ENCODE measurements around the gene EXOC1L. TPM values are rescaled to one million over a fixed set of nuclear protein-coding genes. Genes with fewer than 3 reads are reported as not detected.

The EXOC1L gene
- polyA plus RNA-seq, 1 donor (not counting 4 experiments of a cell fraction or from before 2014, with no cell fraction given), result not detected

DNA sequence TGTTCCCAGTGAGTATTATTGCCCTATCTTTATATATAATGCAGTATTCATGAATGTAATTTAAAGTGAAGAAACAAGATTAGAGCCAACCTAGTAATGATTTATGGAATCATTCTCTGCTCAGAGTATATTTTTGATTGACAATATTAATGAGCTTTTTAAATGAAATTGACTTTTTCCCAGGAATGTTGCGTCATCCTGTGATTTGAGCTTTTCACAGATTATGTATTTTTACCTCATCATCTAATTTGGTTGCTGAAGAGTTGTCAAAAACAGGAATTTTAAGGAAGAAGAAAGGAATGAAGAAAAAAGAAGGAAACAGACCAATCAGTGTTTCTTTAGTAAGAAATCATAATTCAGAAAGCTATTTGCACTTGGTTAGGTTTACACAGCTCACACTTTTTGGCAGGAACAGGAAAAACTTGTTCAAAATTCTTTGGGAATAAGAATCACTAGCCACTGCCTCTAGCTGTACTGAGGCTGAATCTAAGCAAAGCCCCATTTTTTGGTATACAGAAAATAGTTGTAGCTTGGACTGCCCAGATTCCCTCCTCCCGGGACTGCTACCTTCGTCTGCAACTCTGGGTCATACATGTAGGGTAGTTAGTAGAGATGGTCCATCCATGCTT, 61.2 kb downstream of the EXOC1L start:
- no peak for TF ChIP-seq EZH2 (IDR thresholded peaks at IDR 0.05; ENCODE audit: low read length)
- TF ChIP-seq, protein P1, sequence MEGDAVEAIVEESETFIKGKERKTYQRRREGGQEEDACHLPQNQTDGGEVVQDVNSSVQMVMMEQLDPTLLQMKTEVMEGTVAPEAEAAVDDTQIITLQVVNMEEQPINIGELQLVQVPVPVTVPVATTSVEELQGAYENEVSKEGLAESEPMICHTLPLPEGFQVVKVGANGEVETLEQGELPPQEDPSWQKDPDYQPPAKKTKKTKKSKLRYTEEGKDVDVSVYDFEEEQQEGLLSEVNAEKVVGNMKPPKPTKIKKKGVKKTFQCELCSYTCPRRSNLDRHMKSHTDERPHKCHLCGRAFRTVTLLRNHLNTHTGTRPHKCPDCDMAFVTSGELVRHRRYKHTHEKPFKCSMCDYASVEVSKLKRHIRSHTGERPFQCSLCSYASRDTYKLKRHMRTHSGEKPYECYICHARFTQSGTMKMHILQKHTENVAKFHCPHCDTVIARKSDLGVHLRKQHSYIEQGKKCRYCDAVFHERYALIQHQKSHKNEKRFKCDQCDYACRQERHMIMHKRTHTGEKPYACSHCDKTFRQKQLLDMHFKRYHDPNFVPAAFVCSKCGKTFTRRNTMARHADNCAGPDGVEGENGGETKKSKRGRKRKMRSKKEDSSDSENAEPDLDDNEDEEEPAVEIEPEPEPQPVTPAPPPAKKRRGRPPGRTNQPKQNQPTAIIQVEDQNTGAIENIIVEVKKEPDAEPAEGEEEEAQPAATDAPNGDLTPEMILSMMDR (optimal IDR thresholded peaks at IDR 0.05 in 1 of 3, IDR thresholded peaks at IDR 0.05 in 1 of 3, conservative IDR thresholded peaks at IDR 0.05 in 1 of 3; ENCODE audit: extremely low read depth in 1 of 3, insufficient read depth in 2 of 3, low read length in 3 of 3), result no peak
- DNase-seq (ENCODE audit: low read depth, low spot score) (no peak), FAIRE-seq (no peak)
- Histone ChIP-seq H3K27me3 (ENCODE audit: control insufficient read depth, extremely low read depth, insufficient read depth, low read length) (no peaks in the 10 kb centered on the region), H3K79me2 (ENCODE audit: control insufficient read depth, insufficient read depth, low read length) (no peaks in the 10 kb centered on the region), H3K4me1 (ENCODE audit: control insufficient read depth, extremely low read depth, insufficient read depth, low read length) (no peaks in the 10 kb centered on the region), H2AFZ (ENCODE audit: control insufficient read depth, low read length) (no peak overlapping the region), H3K9ac (ENCODE audit: control insufficient read depth, extremely low read depth, insufficient read depth, low read length) (no peak overlapping the region), H3K36me3 (ENCODE audit: control insufficient read depth in 2 of 2, extremely low read depth in 1 of 2, insufficient read depth in 2 of 2, low read length in 2 of 2) (peaks cover 5 to 9% of the 10 kb centered on the region in 2 experiments), H3K9me3 (ENCODE audit: control insufficient read depth, low read depth, low read length) (no peaks in the 10 kb centered on the region), H3K9me1 (ENCODE audit: control insufficient read depth, extremely low read depth, insufficient read depth, low read length) (no peaks in the 10 kb centered on the region), H3K4me2 (ENCODE audit: control insufficient read depth, extremely low read depth, insufficient read depth, low read depth, low read length) (no peak overlapping the region), H3K27ac (ENCODE audit: control insufficient read depth, insufficient read depth, low read length) (no peak overlapping the region), H4K20me1 (ENCODE audit: control insufficient read depth, extremely low read depth, insufficient read depth, low read length) (no peaks in the 10 kb centered on the region), H3K4me3 (ENCODE audit: control insufficient read depth in 2 of 3, extremely low read depth in 1 of 3, insufficient read depth in 2 of 3, low read depth in 1 of 3, low read length in 3 of 3) (no peak overlapping the region)
- dilution Hi-C loops (cut with MboI; ENCODE audit: extremely low pct_ligation_motif_present, low sequenced_read_pairs), result no loop called here

DNA sequence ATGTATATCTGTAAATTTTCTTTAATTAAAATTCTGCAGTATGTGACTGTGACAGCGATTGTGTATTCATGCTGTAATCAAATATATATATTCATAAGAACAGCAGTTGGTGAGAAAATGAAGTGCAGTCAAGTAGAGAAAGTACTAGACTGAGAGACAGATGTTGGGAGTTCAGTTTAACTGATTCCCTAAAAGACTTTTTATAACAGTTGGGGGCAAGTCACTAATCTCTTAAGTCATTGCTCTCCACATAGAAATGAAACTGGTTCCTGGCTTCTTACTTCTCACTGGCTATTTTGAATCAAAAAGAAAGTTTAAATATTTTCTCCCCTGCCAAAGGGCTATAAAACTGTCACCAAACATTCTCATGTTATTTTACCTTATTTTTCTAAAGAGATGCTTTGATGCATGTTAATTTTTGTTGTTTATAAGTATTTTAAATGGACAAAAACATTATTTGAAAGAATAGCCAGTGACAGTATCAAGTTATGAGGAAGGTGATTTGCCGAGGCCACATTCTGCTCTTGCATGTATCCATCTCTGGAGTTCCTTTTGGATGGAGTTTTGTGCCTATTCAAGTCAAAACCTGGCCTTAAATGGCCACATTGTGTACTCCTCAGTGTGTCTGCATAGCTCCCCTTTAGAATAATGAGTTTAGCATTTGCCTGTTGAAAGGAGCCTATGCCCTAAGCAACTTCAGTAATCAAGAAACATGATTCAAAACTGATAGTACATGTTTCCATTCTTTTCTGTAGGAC, 64.7 kb downstream of the EXOC1L start:
- no peaks in the 10 kb centered on the region for H3K4me1 ChIP-seq (ENCODE audit: control insufficient read depth, extremely low read depth, insufficient read depth, low read length)
- H3K4me2 ChIP-seq (ENCODE audit: control insufficient read depth, extremely low read depth, insufficient read depth, low read depth, low read length), result no peak overlapping the region
- H3K9me1 ChIP-seq (ENCODE audit: control insufficient read depth, extremely low read depth, insufficient read depth, low read length), result no peaks in the 10 kb centered on the region
- dilution Hi-C loops (cut with MboI; ENCODE audit: extremely low pct_ligation_motif_present, low sequenced_read_pairs), result no loop called here
- FAIRE-seq (no peak), DNase-seq (ENCODE audit: low read depth, low spot score) (no peak)
- H3K9me3 ChIP-seq (ENCODE audit: control insufficient read depth, low read depth, low read length), result no peaks in the 10 kb centered on the region
- H3K27ac ChIP-seq (ENCODE audit: control insufficient read depth, insufficient read depth, low read length), result no peak overlapping the region
- TF ChIP-seq EZH2 (IDR thresholded peaks at IDR 0.05; ENCODE audit: low read length), result no peak
- TF ChIP-seq, protein P1 (optimal IDR thresholded peaks at IDR 0.05 in 1 of 3, IDR thresholded peaks at IDR 0.05 in 1 of 3, conservative IDR thresholded peaks at IDR 0.05 in 1 of 3; ENCODE audit: extremely low read depth in 1 of 3, insufficient read depth in 2 of 3, low read length in 3 of 3), result no peak
- no peak overlapping the region for H3K4me3 ChIP-seq (ENCODE audit: control insufficient read depth in 2 of 3, extremely low read depth in 1 of 3, insufficient read depth in 2 of 3, low read depth in 1 of 3, low read length in 3 of 3)
- peaks cover 5 to 7% of the 10 kb centered on the region in 2 experiments for H3K36me3 ChIP-seq (ENCODE audit: control insufficient read depth in 2 of 2, extremely low read depth in 1 of 2, insufficient read depth in 2 of 2, low read length in 2 of 2)
- H3K79me2 ChIP-seq (ENCODE audit: control insufficient read depth, insufficient read depth, low read length), result no peaks in the 10 kb centered on the region
- no peak overlapping the region for H2AFZ ChIP-seq (ENCODE audit: control insufficient read depth, low read length)
- no peaks in the 10 kb centered on the region for H3K27me3 ChIP-seq (ENCODE audit: control insufficient read depth, extremely low read depth, insufficient read depth, low read length)
- H4K20me1 ChIP-seq (ENCODE audit: control insufficient read depth, extremely low read depth, insufficient read depth, low read length), result no peaks in the 10 kb centered on the region
- no peak overlapping the region for H3K9ac ChIP-seq (ENCODE audit: control insufficient read depth, extremely low read depth, insufficient read depth, low read length)

Data from keratinocyte (primary cell).